Mesothelial cell of epicardium (in vitro differentiated cells): ENCODE data around the gene SLC27A5. TPM values are rescaled to one million over a fixed set of nuclear protein-coding genes. Genes with fewer than 3 reads are reported as not detected.
"Not testable (repeated sequence)": the region's sequence is repeated elsewhere in the genome, so short reads cannot be mapped to it uniquely, and the experiment has no call there.

Experiments
- DNase-seq, 2 experiments: peaks; one replicate each; pipeline ENCODE4 v3.0.0; 2021; ENCODE audit warnings: low spot score in 2 of 2; ENCODE audit not compliant: unreplicated experiment in 2 of 2
- H3K27ac Mint-ChIP-seq: 2 replicates; pipeline ENCODE4 v1.8.0; 2021; ENCODE audit warnings: mixed read lengths
- H3K27me3 Mint-ChIP-seq: 2 replicates; pipeline ENCODE4 v1.8.0; 2021; ENCODE audit warnings: low read depth, mixed read lengths
- H3K36me3 Mint-ChIP-seq: 2 replicates; pipeline ENCODE4 v1.8.0; 2021; ENCODE audit warnings: mixed read lengths
- H3K4me1 Mint-ChIP-seq: 2 replicates; pipeline ENCODE4 v1.8.0; 2021; ENCODE audit warnings: mixed read lengths
- H3K4me3 Mint-ChIP-seq: 2 replicates; pipeline ENCODE4 v1.8.0; 2021; ENCODE audit warnings: mild to moderate bottlenecking, moderate library complexity, mixed read lengths
- H3K9me3 Mint-ChIP-seq: 2 replicates; pipeline ENCODE4 v1.8.0; 2021; ENCODE audit warnings: mixed read lengths
- total RNA-seq: library from RNA; stranded (reverse); gene quantifications from 3 replicates; pipeline ENCODE4 v1.2.1, GENCODE V29; 2021
- TF ChIP-seq, protein P1 (sequence below): fragments of 200-600 bp; sonication (generic); IDR thresholded peaks from one replicate; pipeline ENCODE4 v1.5.0; 2021; ENCODE audit warnings: antibody characterized with exemption; ENCODE audit not compliant: unreplicated experiment

Gene SLC27A5
- total RNA-seq, 1 donor from 2014 or later = 14.2 TPM

DNA sequence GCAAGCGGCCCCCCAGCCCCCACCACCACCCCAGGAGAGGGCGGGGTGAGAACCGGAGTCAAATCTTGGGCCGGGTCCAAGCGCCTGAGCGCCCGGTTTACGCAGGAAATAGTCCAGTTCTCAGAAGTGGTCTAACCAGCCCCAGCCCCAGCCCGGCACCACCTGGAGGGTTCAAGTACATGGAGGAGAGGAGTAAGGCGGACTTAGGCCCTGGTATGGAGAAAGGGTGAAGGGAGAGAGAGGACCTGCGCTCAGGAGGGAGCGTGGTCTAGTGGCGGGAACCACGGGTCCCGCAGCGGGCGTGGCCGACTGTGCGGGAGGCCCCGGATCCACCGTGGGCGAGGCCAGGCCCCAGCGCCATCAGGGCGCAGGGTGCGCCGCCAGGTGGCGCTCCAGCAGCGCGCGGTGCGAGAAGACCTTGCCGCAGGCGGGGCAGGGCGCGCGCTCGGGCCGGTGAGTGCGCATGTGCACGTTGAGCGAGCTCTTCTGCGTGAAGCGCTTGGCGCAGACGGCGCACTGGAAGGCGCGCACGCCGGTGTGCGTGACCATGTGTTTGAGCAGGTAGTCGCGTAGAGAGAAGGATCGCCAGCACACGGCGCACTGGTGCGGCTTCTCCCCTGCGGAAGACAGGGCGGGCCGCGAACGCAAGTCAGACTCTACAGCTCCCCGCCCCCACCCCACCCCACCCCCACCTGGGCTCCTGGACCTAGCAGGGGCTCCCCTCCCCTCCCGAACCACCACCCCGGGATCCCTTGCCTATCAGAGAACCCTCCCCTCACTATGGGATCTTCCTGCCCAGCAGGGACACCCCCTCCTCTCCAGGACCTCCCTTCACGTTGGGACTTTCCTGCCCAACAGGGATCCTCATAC, 2.1 kb upstream of the SLC27A5 start:
- Mint-ChIP-seq H3K9me3 (no peaks in the 10 kb centered on the region), H3K36me3 (no peaks in the 10 kb centered on the region), H3K4me3 (peak overlapping the region; percentile 71), H3K4me1 (peaks cover 30% of the 10 kb centered on the region), H3K27ac (peak overlapping the region; percentile 76), H3K27me3 (no peaks in the 10 kb centered on the region)
- TF ChIP-seq, protein P1, sequence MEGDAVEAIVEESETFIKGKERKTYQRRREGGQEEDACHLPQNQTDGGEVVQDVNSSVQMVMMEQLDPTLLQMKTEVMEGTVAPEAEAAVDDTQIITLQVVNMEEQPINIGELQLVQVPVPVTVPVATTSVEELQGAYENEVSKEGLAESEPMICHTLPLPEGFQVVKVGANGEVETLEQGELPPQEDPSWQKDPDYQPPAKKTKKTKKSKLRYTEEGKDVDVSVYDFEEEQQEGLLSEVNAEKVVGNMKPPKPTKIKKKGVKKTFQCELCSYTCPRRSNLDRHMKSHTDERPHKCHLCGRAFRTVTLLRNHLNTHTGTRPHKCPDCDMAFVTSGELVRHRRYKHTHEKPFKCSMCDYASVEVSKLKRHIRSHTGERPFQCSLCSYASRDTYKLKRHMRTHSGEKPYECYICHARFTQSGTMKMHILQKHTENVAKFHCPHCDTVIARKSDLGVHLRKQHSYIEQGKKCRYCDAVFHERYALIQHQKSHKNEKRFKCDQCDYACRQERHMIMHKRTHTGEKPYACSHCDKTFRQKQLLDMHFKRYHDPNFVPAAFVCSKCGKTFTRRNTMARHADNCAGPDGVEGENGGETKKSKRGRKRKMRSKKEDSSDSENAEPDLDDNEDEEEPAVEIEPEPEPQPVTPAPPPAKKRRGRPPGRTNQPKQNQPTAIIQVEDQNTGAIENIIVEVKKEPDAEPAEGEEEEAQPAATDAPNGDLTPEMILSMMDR = peak; percentile 95
- DNase-seq = peak; percentile 90 to 96

DNA sequence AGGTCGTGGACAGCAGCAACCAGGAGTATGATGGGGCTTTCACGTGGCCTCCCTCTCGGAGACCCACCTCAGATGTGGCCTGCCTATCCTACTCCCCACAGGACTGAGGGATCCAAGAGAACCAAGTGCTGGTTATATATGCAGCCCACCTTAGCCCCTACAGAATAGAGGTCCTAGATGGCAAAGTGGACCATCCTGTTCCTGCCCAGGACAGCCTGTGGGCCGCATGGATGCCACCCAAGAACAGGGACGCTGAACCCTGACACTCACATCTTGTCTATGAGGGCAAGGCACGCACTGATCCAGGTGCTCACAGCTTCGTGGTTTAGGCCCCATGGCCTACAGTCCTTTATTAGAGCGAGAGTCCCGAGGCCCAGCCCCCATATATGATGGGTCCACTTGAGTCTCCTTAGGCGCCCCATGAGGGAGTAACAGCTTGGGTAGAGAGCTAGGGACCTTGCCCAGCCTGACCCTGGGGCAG, 1.5 kb upstream of the SLC27A5 start:
- no peaks in the 10 kb centered on the region for H3K27me3 Mint-ChIP-seq
- H3K4me3 Mint-ChIP-seq = no peak overlapping the region
- H3K27ac Mint-ChIP-seq = no peak overlapping the region
- no peak for DNase-seq
- TF ChIP-seq, protein P1 = no peak
- H3K36me3 Mint-ChIP-seq = no peaks in the 10 kb centered on the region
- H3K4me1 Mint-ChIP-seq = peaks cover 23% of the 10 kb centered on the region
- no peaks in the 10 kb centered on the region for H3K9me3 Mint-ChIP-seq

DNA sequence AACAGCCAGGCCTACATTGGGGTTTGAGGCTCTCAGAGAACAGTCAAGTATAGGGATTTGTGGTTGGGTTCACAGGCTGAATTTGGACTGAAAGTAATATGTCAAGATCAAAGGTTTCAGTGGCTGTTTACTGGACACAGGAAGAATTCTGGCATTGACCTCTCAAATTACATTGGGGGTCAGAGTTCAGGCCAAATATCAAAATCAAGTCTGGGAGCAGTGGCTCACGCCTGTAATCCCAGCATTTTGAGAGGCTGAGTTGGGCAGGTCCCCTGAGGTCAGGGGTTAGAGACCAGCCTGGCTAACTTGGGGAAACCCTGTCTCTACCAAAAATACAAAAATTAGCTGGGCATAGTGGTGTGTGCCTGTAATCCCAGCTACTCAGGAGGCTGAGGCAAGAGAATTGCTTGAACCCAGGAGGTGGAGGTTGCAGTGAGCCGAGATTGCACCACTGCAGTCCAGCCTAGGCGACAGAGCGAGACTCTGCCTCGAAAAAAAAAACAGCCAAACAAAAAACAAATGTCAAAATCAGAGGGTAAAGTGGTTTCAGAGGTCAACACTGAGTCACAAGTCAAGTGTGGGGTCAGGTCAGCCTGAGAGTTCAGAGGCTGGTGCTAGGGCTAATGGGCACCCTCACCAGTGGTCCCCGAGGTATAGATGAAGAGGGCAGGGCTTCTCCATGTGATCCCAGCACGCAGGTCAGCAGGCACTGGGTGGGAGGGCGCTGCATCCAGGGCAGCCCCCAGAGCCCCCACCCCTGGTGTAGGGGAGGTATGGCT, 1.5 kb downstream of the SLC27A5 start:
- no peak overlapping the region for H3K27ac Mint-ChIP-seq
- TF ChIP-seq, protein P1 = no peak
- peaks cover 9% of the 10 kb centered on the region for H3K4me1 Mint-ChIP-seq
- H3K9me3 Mint-ChIP-seq = peaks cover 9% of the 10 kb centered on the region
- no peak for DNase-seq
- no peak overlapping the region for H3K4me3 Mint-ChIP-seq
- H3K27me3 Mint-ChIP-seq = no peaks in the 10 kb centered on the region
- H3K36me3 Mint-ChIP-seq = peaks cover 7% of the 10 kb centered on the region

DNA sequence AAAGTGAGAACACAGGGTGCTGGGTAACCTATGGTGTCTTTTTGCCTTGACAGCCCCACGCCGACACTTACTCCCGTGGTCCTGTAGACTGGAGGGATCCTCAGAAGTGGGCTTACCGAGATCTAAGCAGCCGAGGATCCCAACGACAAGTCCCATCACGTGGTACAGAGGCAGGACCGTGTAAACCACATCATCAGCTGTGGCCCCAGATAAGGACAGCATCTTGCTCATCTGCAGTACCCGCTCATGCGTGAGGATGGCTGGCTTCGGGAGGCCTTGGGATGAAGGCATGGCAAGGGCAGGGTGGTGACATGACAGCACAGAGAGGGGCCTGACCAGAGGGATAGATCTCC, 2.1 kb downstream of the SLC27A5 start:
- TF ChIP-seq, protein P1 = no peak
- no peaks in the 10 kb centered on the region for H3K27me3 Mint-ChIP-seq
- H3K9me3 Mint-ChIP-seq = peaks cover 9% of the 10 kb centered on the region
- peaks cover 7% of the 10 kb centered on the region for H3K36me3 Mint-ChIP-seq
- H3K27ac Mint-ChIP-seq = no peak overlapping the region
- DNase-seq = no peak
- no peak overlapping the region for H3K4me3 Mint-ChIP-seq
- H3K4me1 Mint-ChIP-seq = peaks cover 6% of the 10 kb centered on the region

DNA sequence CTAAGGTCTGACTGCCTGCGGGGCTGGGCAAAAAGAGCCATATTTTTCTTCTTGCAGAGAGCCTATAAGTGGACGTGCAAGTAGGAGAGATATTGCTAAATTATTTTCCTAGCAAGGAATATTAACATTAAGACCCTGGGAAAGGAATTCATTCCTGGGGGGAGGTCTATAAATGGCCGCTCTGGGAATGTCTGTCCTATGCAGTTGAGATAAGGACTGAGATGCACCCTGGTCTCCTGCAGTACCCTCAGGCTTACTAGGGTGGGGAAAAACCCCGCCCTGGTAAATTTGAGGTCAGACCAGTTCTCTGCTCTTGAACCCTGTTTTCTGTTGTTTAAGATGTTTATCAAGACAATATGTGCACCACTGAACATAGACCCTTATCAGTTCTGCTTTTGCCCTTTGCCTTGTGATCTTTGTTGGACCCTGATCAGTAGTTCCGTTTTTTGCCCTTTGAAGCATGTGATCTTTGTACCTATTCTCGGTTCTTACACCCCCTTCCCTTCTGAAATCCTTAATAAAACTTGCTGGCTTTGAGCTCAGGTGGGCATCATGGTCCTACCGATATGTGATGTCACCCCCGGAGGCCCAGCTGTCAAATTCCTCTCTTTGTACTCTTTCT, 4.1 kb downstream of the SLC27A5 start:
- H3K4me3 Mint-ChIP-seq = not testable (repeated sequence)

More for the DNA sequence above, 4.1 kb downstream of the SLC27A5 start:
- H3K27me3 Mint-ChIP-seq, DNase-seq, H3K4me1 Mint-ChIP-seq, H3K36me3 Mint-ChIP-seq, H3K9me3 Mint-ChIP-seq, H3K27ac Mint-ChIP-seq: not testable (repeated sequence)
